GM18858 (cell line): ENCODE data around the gene CADM1.

Experiments
- ATAC-seq: cut with Tn5 transposase; IDR thresholded peaks from one replicate; pipeline ENCODE4 v1.9.1; 2021; ENCODE audit not compliant: unreplicated experiment

Gene CADM1

DNA sequence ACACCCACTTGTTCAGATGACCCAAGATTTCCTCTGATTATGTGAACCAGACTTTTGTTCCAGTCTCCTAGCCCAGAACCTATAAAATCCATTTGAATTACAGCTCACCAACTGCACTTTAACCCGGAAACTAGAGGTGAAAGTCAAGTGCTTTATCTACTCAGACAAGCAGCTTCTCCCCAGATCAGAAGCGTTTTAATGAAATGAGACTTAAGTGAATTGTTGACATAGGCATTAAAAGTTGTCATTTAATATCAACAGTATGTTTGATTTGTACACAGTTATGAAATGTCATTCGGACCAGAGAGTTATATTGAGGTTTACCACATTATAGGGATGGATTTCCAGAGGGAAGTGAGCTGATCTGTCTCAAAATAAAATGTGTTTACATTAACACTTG, 52.0 kb downstream of the CADM1 start:
- ATAC-seq: no peak

DNA sequence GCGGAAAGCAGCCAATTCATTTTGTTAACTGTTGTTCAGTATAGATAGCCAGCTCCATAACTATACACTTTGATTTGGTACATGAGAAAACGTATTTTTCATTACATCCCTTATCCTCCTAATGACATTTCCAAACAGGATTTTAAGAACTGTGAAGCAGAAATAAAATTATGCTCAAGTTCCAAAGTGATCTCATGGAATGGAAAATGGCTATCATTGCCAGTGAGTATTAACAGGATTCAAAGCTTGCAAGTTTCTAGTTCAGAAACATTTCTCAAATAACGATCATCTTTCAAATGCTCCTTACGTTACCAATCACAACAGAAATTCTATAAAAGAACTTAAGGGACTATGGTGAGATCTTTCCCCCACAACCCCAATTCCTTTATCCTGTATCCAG, 53.7 kb downstream of the CADM1 start:
- no peak for ATAC-seq

- no peak for ATAC-seq
These were observed 56.8 kb downstream of the CADM1 start for GRCh38 chr11:115447273-115447864.

DNA sequence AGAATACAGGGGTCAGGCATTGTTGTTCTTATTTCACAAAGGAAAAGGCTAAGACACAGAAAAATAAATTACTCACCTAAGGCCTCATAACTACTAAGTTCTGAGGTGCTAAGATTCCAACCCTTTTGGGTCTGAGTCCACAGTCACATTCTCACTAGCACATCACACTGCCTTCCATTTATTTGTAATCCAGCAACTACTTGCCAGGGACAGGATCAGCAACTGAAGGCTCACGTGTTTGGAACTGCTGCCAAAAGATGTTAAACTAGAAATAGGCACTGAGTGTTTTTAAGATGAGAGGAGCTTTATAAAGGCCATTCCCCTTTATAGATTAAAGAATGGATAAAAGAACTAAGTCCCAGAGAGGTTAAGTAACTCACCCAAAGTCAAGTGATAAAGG, 58.0 kb downstream of the CADM1 start:
- no peak for ATAC-seq

- no peak for ATAC-seq
These were observed 59.7 kb downstream of the CADM1 start for GRCh38 chr11:115444542-115444941.

DNA sequence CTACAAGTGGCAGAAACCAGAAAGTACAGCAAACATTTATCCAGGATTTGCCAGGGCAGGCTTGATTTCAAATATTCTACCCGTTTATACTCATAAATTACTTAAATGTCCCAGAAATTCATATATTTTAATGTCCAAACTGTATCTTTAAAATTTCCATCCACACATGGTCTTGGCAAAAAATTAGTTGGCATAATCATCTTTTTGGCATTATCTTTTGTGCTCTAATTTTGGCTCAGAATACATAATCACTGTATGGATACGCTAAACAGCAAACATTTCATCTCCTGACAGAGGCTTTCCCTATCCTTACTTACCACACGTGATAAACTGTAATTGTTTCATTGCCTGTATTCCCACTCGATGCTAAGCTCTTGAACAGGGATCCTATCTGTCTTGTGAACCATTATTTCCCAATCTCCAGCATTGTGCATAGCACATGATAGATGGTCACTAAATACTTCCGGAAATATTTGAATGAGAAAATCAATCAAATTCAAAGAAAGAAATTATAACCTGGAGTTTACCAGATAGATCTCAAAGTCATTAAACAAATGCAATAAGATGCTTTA, 64.2 kb downstream of the CADM1 start:
- no peak for ATAC-seq

GRCh38 chr11:115439385-115439784, 64.8 kb downstream of the CADM1 start:
- no peak for ATAC-seq

DNA sequence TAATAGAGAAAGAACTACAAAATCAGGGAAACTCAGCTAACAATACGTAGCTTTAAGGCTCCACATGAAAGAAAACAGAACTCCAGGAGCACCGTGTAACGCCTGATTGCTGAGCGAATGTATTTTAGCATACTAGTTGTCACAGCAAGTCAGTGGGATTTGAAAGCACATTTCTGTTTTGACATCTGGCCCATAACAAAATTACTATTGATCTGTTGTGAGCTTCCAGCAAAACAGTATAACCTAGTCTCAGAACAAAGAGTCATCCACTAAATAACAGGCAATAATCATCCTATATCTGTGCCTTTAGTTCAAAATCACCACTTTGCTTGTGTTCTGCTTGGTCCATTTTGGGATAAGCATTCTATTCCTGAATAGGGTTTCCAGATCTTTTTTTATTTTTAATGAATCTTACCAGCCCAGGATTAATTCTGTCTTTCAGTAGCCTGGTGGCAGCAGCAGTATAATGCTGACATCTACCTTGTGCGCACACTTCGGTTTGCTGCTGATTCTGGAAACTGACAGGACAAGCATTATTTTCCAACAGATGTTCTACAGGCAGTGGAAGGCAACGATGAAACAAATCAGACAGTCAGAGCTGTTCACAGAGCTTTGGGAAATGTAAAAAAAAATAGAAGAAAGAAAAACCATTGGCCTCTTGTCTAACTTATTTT, 66.2 kb downstream of the CADM1 start:
- no peak for ATAC-seq

DNA sequence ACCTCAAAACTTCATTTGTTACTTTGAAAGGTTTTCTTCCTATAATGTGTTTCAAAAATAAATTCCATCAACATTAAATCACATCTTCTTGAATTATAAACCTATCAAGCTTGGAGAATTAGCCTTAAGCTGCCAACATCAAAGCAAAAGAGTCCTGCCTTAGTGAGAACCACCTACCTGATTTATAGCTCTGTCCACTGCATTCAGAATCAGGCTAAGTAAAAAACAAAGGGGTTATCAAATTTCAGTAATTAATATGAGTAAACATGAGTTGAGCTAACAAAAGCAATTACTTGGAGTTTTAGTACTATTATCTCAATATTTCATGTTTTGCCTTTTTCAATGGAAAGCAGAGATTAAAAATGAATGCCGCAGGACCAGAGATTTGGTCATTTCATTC, 73.9 kb downstream of the CADM1 start:
- ATAC-seq: no peak

GRCh38 chr11:115428306-115428705, 75.9 kb downstream of the CADM1 start:
- ATAC-seq: no peak

GRCh38 chr11:115425816-115426215, 78.4 kb downstream of the CADM1 start:
- no peak for ATAC-seq

GRCh38 chr11:115425250-115425649, 79.0 kb downstream of the CADM1 start:
- ATAC-seq: no peak

GRCh38 chr11:115423728-115424459, 80.3 kb downstream of the CADM1 start:
- ATAC-seq: no peak

DNA sequence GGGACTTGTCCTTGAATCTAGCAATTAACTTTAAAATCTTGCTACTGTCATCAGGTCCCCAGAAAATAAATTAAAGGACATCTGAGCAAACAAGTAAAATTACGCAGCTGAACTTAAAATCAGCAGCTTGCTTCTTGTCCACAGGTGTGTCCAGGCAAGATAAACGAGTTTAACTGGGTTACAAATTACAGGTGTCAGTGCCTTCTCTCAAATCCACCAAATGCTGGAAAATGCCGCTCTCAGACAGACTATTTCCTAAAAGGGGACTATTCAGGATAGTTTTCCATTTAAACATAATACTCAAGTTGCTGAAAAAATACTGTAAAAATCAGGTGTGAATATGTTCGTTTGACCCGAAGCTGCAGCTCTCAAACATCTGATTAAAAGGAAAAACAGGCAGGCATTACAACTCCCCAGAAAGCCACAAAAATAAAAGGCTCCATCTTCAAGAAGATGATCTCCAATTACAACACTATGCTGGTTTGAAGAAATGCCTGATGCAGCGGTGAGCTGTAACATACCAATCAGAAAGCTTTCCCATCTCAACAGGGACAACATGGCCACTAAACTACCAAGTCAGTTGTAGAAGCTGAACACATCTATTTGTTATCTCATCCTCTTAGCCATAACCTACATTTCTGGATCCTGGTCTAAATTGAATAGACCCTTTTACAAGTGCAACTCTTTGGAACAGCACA, 82.1 kb downstream of the CADM1 start:
- ATAC-seq: no peak

- ATAC-seq: no peak
These were observed 82.7 kb downstream of the CADM1 start for GRCh38 chr11:115421352-115421991.

DNA sequence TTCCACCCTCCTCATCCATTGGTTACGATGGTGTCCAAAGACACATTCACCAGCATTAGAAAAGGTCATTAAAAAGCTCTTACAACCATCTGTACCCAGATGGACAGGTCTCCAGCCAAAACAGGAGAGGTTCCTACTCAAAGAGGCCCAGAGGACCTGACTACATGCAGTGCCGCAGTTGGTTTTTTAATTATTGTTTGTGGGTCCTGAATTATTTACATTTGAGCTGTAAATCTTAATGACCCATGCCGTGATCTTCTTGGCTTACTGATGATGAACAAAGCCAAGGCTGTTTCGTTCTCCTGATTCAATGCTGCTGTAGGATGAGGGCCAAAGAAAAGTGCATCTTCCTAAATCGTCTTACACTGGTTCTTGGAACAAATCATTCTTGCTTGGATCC, 83.7 kb downstream of the CADM1 start:
- no peak for ATAC-seq

GRCh38 chr11:115418626-115419025, 85.6 kb downstream of the CADM1 start:
- no peak for ATAC-seq

DNA sequence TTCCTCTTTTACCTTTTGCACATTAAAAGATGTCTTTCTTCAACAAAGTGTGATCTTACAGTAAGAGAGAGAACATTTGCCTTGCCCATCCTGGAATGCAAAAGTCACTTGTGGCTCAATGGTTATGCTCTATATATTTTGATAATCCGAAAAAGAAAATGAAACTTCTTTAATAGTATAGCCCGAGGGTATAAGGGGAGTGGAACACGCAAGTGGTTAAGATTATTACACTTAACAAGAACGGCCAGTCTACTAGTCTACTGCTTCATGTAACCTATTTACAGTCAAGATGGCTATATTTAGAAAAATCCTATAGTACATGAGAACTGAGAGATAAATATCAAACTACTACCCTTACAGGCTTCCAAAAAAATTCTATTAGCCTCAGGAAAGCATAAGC, 86.1 kb downstream of the CADM1 start:
- ATAC-seq: no peak

DNA sequence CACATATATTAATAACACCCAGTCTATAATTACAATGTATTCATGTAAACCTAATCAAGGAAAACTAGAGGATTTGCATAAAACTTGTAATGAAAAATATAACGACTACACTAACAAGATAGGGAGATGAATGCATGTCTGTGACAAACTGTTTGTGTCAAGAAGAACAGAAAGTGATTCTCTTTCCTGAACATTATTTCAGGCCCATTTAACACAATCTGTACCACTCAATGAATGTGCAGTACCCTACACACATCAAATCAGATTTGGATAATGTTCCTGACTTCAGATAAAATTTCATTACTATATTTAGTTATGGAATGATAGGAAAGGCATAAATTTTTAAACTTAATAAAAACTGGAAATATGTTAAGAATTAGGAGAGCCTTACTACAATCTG, 93.1 kb downstream of the CADM1 start:
- ATAC-seq: no peak

DNA sequence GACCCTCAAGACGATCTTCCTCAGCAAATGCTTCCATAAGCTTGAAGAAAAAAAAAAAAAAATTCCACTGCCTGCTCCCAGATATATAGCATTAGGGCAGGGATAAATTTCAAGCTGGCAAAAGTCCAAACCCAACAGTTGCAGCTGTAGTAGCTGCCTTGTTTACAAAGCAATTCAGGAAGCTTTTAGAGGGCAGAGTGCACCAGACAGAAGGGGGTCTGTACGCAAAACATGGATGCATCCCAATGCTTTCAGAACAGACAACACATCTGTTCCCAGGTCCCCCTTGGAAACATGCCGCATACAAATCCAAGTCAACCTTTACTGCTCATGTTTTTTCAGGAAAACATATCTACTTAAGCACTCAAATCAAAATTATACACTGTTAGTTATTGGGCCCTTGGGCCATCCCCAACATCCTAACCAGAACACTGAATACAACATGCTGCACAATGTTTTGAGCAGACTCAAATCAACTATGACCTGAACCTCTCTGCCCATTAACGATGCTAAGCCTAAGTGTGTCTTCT, 94.5 kb downstream of the CADM1 start:
- no peak for ATAC-seq
